H1 (cell line): ENCODE results near the gene PUDP. TPM values are rescaled to one million over a fixed set of nuclear protein-coding genes. Genes with fewer than 3 reads are reported as not detected.

Source experiments
- CTCF ChIA-PET: fragments of 300-600 bp; sonication (Branson Sonifier 250); formaldehyde crosslinking; loops from one replicate; lab custom pipeline; 2021; ENCODE audit not compliant: partially characterized antibody; lab: Charles Lee
- POLR2A ChIA-PET: fragments of 300-600 bp; sonication (Branson Sonifier 250); formaldehyde crosslinking; loops from one replicate; lab custom pipeline; 2021; ENCODE audit warnings: inconsistent platforms; ENCODE audit not compliant: partially characterized antibody; lab: Charles Lee
- DNase-seq, 2 experiments: peaks; one replicate each; pipeline versions ENCODE4 v3.0.0 to v3.0.0-alpha.2; 2010 to 2022; ENCODE audit warnings: low spot score in 2 of 2, low read depth in 1 of 2, mixed read lengths in 1 of 2
- FAIRE-seq: peaks from 2 replicates; lab custom pipeline; 2011; peaks lifted over from hg19 to GRCh38; lab: Jason Lieb, UNC
- H2AFZ ChIP-seq: 2 replicates; pipeline ENCODE4 v1.8.1; 2012; ENCODE audit warnings: low read length, inconsistent platforms
- H2AK5ac ChIP-seq: 2 replicates; pipeline ENCODE4 v1.6.1; 2013; ENCODE audit warnings: low read depth, low read length
- H2BK120ac ChIP-seq: replicated peaks from 2 replicates; pipeline ENCODE3; 2013; ENCODE audit warnings: low read depth, low read length, inconsistent platforms
- H2BK12ac ChIP-seq: 2 replicates; pipeline ENCODE4 v1.6.1; 2013; ENCODE audit warnings: low read depth, low read length
- H2BK15ac ChIP-seq: 2 replicates; pipeline ENCODE4 v1.6.1; 2013; ENCODE audit warnings: low read length
- H2BK20ac ChIP-seq: 2 replicates; pipeline ENCODE4 v1.6.1; 2013; ENCODE audit warnings: low read length
- H2BK5ac ChIP-seq: 2 replicates; pipeline ENCODE4 v1.6.1; 2013; ENCODE audit warnings: low read depth, low read length
- H3K14ac ChIP-seq: 2 replicates; pipeline ENCODE4 v1.6.1; 2013; ENCODE audit warnings: inconsistent platforms; ENCODE audit not compliant: insufficient read length
- H3K18ac ChIP-seq: 2 replicates; pipeline ENCODE4 v1.6.1; 2013; ENCODE audit warnings: low read length; ENCODE audit errors: extremely low read depth
- H3K23ac ChIP-seq: 2 replicates; pipeline ENCODE4 v1.6.1; 2013; ENCODE audit warnings: inconsistent platforms; ENCODE audit not compliant: insufficient read length
- H3K23me2 ChIP-seq: 2 replicates; pipeline ENCODE4 v1.6.1; 2013; ENCODE audit warnings: low read depth, low read length
- H3K27ac ChIP-seq: 2 replicates; pipeline ENCODE4 v1.6.1; 2011; ENCODE audit warnings: low read depth, low read length, inconsistent platforms
- H3K27me3 ChIP-seq, 4 experiments: replicated peaks in 1 of 4; 1 replicate in 1 of 4; 2 replicates in 3 of 4; pipeline versions ENCODE4 v1.6.1 to v1.8.1; 2011 to 2013; ENCODE audit warnings: low read length in 3 of 4, mild to moderate bottlenecking in 3 of 4, inconsistent platforms in 2 of 4, mixed read lengths in 2 of 4, moderate library complexity in 1 of 4; ENCODE audit not compliant: control insufficient read depth in 3 of 4, insufficient read depth in 3 of 4; ENCODE audit errors: extremely low read depth in 1 of 4
- H3K36me3 ChIP-seq, 4 experiments: 2 replicates each; pipeline versions ENCODE4 v1.6.1 to v1.8.1; 2011 to 2013; ENCODE audit warnings: mild to moderate bottlenecking in 4 of 4, low read length in 3 of 4, moderate library complexity in 2 of 4, control low read depth in 1 of 4, inconsistent platforms in 1 of 4; ENCODE audit not compliant: insufficient read depth in 4 of 4, control insufficient read depth in 2 of 4
- H3K4ac ChIP-seq: replicated peaks from 2 replicates; pipeline ENCODE3; 2013; ENCODE audit warnings: low read length, low read depth, mixed read lengths, inconsistent platforms; ENCODE audit not compliant: insufficient read length
- H3K4me1 ChIP-seq, 4 experiments: replicated peaks in 1 of 4; 1 replicate in 1 of 4; 2 replicates in 3 of 4; pipeline versions ENCODE4 v1.6.1 to v1.8.1; 2011 to 2013; ENCODE audit warnings: low read length in 3 of 4, inconsistent platforms in 2 of 4, mixed read lengths in 1 of 4; ENCODE audit not compliant: insufficient read depth in 4 of 4, control insufficient read depth in 3 of 4
- H3K4me2 ChIP-seq, 2 experiments: 2 replicates each; pipeline versions ENCODE4 v1.6.1 to v1.8.1; 2011 to 2013; ENCODE audit warnings: low read depth in 2 of 2, low read length in 2 of 2, control low read depth in 1 of 2, inconsistent platforms in 1 of 2, mild to moderate bottlenecking in 1 of 2; ENCODE audit not compliant: insufficient read depth in 1 of 2
- H3K4me3 ChIP-seq, 4 experiments: fragments of 200-600, 300-600 bp in 1 of 4; sonication (generic), shearing (Covaris generic), sonication (Bioruptor Twin) in 1 of 4; 2 replicates each; pipeline versions ENCODE4 v1.5.1 to v1.8.1; 2011 to 2016; ENCODE audit warnings: low read length in 4 of 4, low read depth in 3 of 4, control low read depth in 2 of 4, inconsistent platforms in 2 of 4, mild to moderate bottlenecking in 2 of 4, mixed read lengths in 1 of 4, moderate library complexity in 1 of 4; ENCODE audit not compliant: insufficient read depth in 2 of 4; ENCODE audit errors: extremely low read depth in 1 of 4
- H3K56ac ChIP-seq: replicated peaks from 2 replicates; pipeline ENCODE3; 2013; ENCODE audit warnings: low read depth, mild to moderate bottlenecking, mixed read lengths, low read length, inconsistent platforms; ENCODE audit not compliant: insufficient read length
- H3K79me1 ChIP-seq: 2 replicates; pipeline ENCODE4 v1.6.1; 2013; ENCODE audit warnings: low read depth, low read length, control low read depth
- H3K79me2 ChIP-seq, 2 experiments: 2 replicates each; pipeline versions ENCODE4 v1.6.1 to v1.8.1; 2012 to 2013; ENCODE audit warnings: low read length in 2 of 2, mild to moderate bottlenecking in 2 of 2, inconsistent platforms in 1 of 2; ENCODE audit not compliant: insufficient read depth in 2 of 2, control insufficient read depth in 1 of 2
- H3K9ac ChIP-seq, 4 experiments: replicated peaks in 1 of 4; 1 replicate in 1 of 4; 2 replicates in 3 of 4; pipeline versions ENCODE4 v1.6.1 to v1.8.1; 2011 to 2013; ENCODE audit warnings: low read depth in 3 of 4, low read length in 3 of 4, control low read depth in 2 of 4, mild to moderate bottlenecking in 2 of 4, moderate library complexity in 2 of 4, inconsistent platforms in 1 of 4; ENCODE audit errors: extremely low read depth in 1 of 4
- H3K9me3 ChIP-seq, 2 experiments: 2 replicates each; pipeline versions ENCODE4 v1.6.1 to v1.8.1; 2012 to 2013; ENCODE audit warnings: mild to moderate bottlenecking in 2 of 2, moderate library complexity in 2 of 2, control low read depth in 1 of 2, inconsistent platforms in 1 of 2, low read depth in 1 of 2, low read length in 1 of 2, mixed read lengths in 1 of 2; ENCODE audit not compliant: insufficient read depth in 2 of 2
- H4K20me1 ChIP-seq, 2 experiments: replicated peaks in 1 of 2; 2 replicates each; pipeline versions ENCODE3 to v1.8.1; 2011 to 2013; ENCODE audit warnings: inconsistent platforms in 2 of 2, low read length in 2 of 2, mild to moderate bottlenecking in 1 of 2; ENCODE audit not compliant: insufficient read depth in 2 of 2, control insufficient read depth in 1 of 2
- H4K5ac ChIP-seq: 2 replicates; pipeline ENCODE4 v1.6.1; 2013; ENCODE audit warnings: low read length, low read depth, mixed read lengths, inconsistent platforms; ENCODE audit not compliant: insufficient read length
- H4K8ac ChIP-seq: 2 replicates; pipeline ENCODE4 v1.8.0; 2013; ENCODE audit warnings: mild to moderate bottlenecking, moderate library complexity, low read length, inconsistent platforms; ENCODE audit not compliant: insufficient read depth; ENCODE audit errors: extremely low read depth
- H4K91ac ChIP-seq: replicated peaks from 2 replicates; pipeline ENCODE3; 2013; ENCODE audit warnings: low read length, mixed read lengths, inconsistent platforms; ENCODE audit not compliant: insufficient read length
- ASH2L ChIP-seq: fragments of 200-600, 300-600 bp; sonication (generic); IDR thresholded peaks from one replicate; pipeline ENCODE4 v1.7.1; 2017; ENCODE audit warnings: low read length
- GABPA ChIP-seq: IDR thresholded peaks from 2 replicates; pipeline ENCODE4 v1.6.1; 2011; ENCODE audit warnings: mild to moderate bottlenecking, low read length, moderate library complexity, borderline replicate concordance; ENCODE audit not compliant: insufficient read depth
- POLR2A ChIP-seq, 2 experiments: IDR thresholded peaks; 1 replicate in 1 of 2; 2 replicates in 1 of 2; pipeline ENCODE4 v1.6.1; 2011; ENCODE audit warnings: low read depth in 2 of 2, low read length in 2 of 2, mild to moderate bottlenecking in 2 of 2; ENCODE audit errors: control extremely low read depth in 1 of 2
- TAF1 ChIP-seq: IDR thresholded peaks from 2 replicates; pipeline ENCODE4 v1.6.1; 2011; ENCODE audit warnings: mild to moderate bottlenecking, low read depth, low read length
- WGBS, 2 experiments: shearing (Covaris generic) in 1 of 2; methylation state at CpG; one replicate each; pipeline versions ENCODE4 v1.1.6 to v1.1.7; 2013 to 2015; ENCODE audit warnings: low lambda C conversion rate in 2 of 2, mixed read lengths in 2 of 2, inconsistent platforms in 1 of 2, low coverage in 1 of 2, missing lambda C conversion rate in 1 of 2; ENCODE audit not compliant: insufficient replicate concordance in 2 of 2, insufficient coverage in 1 of 2, insufficient read length in 1 of 2; ENCODE audit errors: extremely low coverage in 1 of 2, missing lambda C conversion rate in 1 of 2; 5-methylcytosine and 5-hydroxymethylcytosine counted together
- long read RNA-seq, 2 experiments: library from RNA in 1 of 2; library from capped mRNA in 1 of 2; stranded (forward); transcript quantifications; one replicate each; pipeline ENCODE4 v2.0.0, GENCODE V29; 2021; ENCODE audit warnings: inconsistent platforms in 1 of 2
- polyA minus RNA-seq, 3 experiments: library from RNA; depleted of rRNA, polyadenylated mRNA; stranded (reverse); fragments of >200 nt; gene quantifications; 1 replicate in 2 of 3; 2 replicates in 1 of 3; pipeline ENCODE4 v1.2.3, GENCODE V29; 2011
- polyA plus RNA-seq, 7 experiments: library from polyadenylated mRNA; depleted of rRNA in 3 of 7; stranded (reverse) in 5 of 7; unstranded in 2 of 7; fragments of >200 nt in 5 of 7; fragments of 200-250 nt in 2 of 7; gene quantifications; 1 replicate in 5 of 7; 2 replicates in 1 of 7; 4 replicates in 1 of 7; pipeline versions ENCODE4 v1.2.1 to v1.2.3, GENCODE V29; 2011 to 2013; ENCODE audit warnings: missing spikeins in 2 of 7, mixed read lengths in 2 of 7
- total RNA-seq: library from RNA; stranded (reverse); fragmentation: NEBNext Ultra II Directional; extraction: Animal tissue kit (Norgen Biotek cat#: 25700); gene quantifications from 2 replicates; pipeline ENCODE4 v1.2.1, GENCODE V29; 2021
- TF ChIP-seq, protein P1 (sequence below): IDR thresholded peaks from 2 replicates; pipeline ENCODE4 v1.6.1; 2011; ENCODE audit warnings: low read depth, mild to moderate bottlenecking, low read length; ENCODE audit not compliant: insufficient read depth
- TF ChIP-seq, protein P2 (sequence below): IDR thresholded peaks from 2 replicates; pipeline ENCODE4 v1.6.1; 2012; ENCODE audit warnings: inconsistent platforms

PUDP gene
- 27.2 and 29.4 TPM in 2 replicates for total RNA-seq
- polyA plus RNA-seq (2011; rRNA removed): 21.8 and 30.2 TPM in 2 replicates
- 30.4 TPM for polyA plus RNA-seq (2011; cell fraction: cytosol; rRNA removed)
- 14.6 TPM for polyA plus RNA-seq (2011; cell fraction: nucleus; rRNA removed)
- 24.3 to 30.8 TPM (median 26.6 TPM) in 4 replicates for polyA plus RNA-seq (2012, experiment 1 of 2)
- 4.2 TPM for polyA plus RNA-seq (2012, experiment 2 of 2)
- polyA plus RNA-seq (2013, experiment 1 of 2): 14.9 TPM
- polyA plus RNA-seq (2013, experiment 2 of 2): 14.6 TPM
- 30.6 and 33.5 TPM in 2 replicates for polyA minus RNA-seq (2011; rRNA and poly(A)+ RNA removed)
- polyA minus RNA-seq (2011; cell fraction: cytosol; rRNA and poly(A)+ RNA removed): 15.5 TPM
- 17.3 TPM for polyA minus RNA-seq (2011; cell fraction: nucleus; rRNA and poly(A)+ RNA removed)
- long read RNA-seq, experiment 1, transcript PUDP-201 (4 exons, 2,140 nt): major isoform, 22 of 40 reads
- long read RNA-seq, experiment 1, partial matches to known transcripts: 18 of 40 reads
- long read RNA-seq, experiment 1, other reads (novel, unspliced or antisense): 0 of 40 reads
- long read RNA-seq, experiment 2, transcript PUDP-201 (4 exons, 2,140 nt): major isoform, 33 of 41 reads
- long read RNA-seq, experiment 2, partial matches to known transcripts: 8 of 41 reads
- long read RNA-seq, experiment 2, other reads (novel, unspliced or antisense): 0 of 41 reads

DNA sequence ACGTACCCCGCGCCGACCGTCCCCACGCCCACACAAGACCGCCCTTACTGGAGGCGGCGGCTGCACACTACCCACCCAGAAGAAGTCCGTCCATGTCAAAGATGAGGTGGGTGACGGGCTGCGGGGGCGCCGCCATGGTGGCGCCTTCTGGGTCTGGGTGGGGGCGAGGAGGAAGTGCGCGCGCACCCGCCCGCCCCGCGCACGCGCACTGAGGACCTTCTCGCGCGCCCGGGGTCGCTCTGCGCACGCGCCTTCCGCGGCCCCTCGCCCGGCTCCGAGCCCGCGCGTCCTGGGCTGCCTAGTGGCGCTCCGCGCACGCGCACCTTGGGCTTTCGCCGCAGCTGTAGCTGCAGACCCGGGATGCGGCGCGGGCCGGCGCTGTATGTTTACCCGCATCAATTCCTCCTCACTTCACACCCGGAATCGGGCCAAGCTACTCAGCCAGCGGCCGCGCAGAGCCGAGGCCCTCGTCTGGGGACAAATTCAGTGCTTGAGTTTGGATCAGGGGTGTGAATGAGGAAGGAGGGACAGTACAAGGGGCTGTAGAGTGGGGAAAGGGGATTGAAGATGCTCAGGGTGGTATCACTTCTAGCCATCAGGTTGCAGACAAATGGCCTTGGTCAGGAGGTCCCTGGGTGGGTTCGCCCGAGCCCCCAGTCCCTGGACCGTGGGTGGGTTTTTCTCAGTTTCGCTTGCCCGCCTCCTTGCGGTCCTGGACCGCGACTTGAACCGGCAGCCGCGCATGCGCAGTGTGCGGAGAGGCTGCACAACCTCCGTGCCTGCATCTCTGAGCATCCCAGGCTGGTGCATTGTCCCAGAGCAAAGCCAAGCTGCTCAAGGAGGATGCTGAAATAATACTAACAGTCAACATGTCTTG, at the start of gene PUDP:
Gene PUDP, minus strand, starts transcription at position 176 of the 877 bp plus-strand sequence. Its CDS starts 40 bp downstream, at position 136.
- peak within 1 kb of the TSS; percentile 40 to 77 (median 58); a peak in 6 of 7 replicates for H3K9ac ChIP-seq
- DNase-seq: peak in 1 of 2 experiments; percentile 81
- peak within 1 kb of the TSS; percentile 69 to 86 (median 76) for H3K4me3 ChIP-seq
- no peak within 1 kb of the TSS; the same call in 1 of the 2 replicates for H3K27ac ChIP-seq
- H4K5ac ChIP-seq: peak within 1 kb of the TSS; percentile 87
- no peaks in the 10 kb centered on the region for H3K9me3 ChIP-seq
- H2BK20ac ChIP-seq: no peak within 1 kb of the TSS
- no peak within 1 kb of the TSS; the same call in 1 of the 2 replicates for H3K18ac ChIP-seq
- no peaks in the 10 kb centered on the region for H3K36me3 ChIP-seq
- H3K56ac ChIP-seq: no peak within 1 kb of the TSS
- H3K79me1 ChIP-seq: no peaks in the 10 kb centered on the region
- H3K23me2 ChIP-seq: peaks cover 6% of the 10 kb centered on the region; the same call in 1 of the 2 replicates
- no peak within 1 kb of the TSS for H3K23ac ChIP-seq
- no peaks in the 10 kb centered on the region for H4K20me1 ChIP-seq
- ChIA-PET CTCF (interaction anchor here (1.4 kb wide), 1 partner anchor 16 kb away, joined by 3 read pairs; no protein-coding TSS in a partner anchor), POLR2A (interaction anchor here (0.7 kb wide), 1 partner anchor 178 kb away, joined by 3 read pairs; no protein-coding TSS in a partner anchor)
- H3K4me2 ChIP-seq: peak within 1 kb of the TSS; percentile 79 to 87
- no peak within 1 kb of the TSS; the same call in 1 of the 2 replicates for H4K8ac ChIP-seq
- H2BK120ac ChIP-seq: no peak within 1 kb of the TSS
- H3K79me2 ChIP-seq: peaks cover 0 to 3% of the 10 kb centered on the region in 2 experiments; a peak in 1 of 4 replicates
- 1% methylated on average over 37 of the region's 76 CpGs; no CpG with 5 or more reads in 1 of the 2 experiments for WGBS, 2 experiments
- H3K27me3 ChIP-seq: no peaks in the 10 kb centered on the region
- H2BK15ac ChIP-seq: no peak within 1 kb of the TSS
- H2BK5ac ChIP-seq: no peak within 1 kb of the TSS
- peaks cover 0 to 4% (median 0%) of the 10 kb centered on the region in 4 experiments; a peak in 2 of 7 replicates for H3K4me1 ChIP-seq
- H4K91ac ChIP-seq: no peak within 1 kb of the TSS
- peak; percentile 78 for FAIRE-seq
- no peak within 1 kb of the TSS for H2BK12ac ChIP-seq
- H3K4ac ChIP-seq: peak within 1 kb of the TSS; percentile 69
- peak within 1 kb of the TSS; percentile 94 for H2AFZ ChIP-seq
- H2AK5ac ChIP-seq: no peak within 1 kb of the TSS
- no peak within 1 kb of the TSS for H3K14ac ChIP-seq
- TF ChIP-seq POLR2A (IDR thresholded peaks at IDR 0.05; ENCODE audit: control extremely low read depth in 1 of 2, low read depth in 2 of 2, low read length in 2 of 2) (0 out of 3 replicates have a peak, but pooled peaks of 1 of the 2 experiments have one; percentile 4), ASH2L (peak; percentile 52), TAF1 (peak; percentile 9; the same call in 1 of the 2 replicates), GABPA (no peak)
- TF ChIP-seq, protein P1, sequence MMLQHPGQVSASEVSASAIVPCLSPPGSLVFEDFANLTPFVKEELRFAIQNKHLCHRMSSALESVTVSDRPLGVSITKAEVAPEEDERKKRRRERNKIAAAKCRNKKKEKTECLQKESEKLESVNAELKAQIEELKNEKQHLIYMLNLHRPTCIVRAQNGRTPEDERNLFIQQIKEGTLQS: no peak
- TF ChIP-seq, protein P2, sequence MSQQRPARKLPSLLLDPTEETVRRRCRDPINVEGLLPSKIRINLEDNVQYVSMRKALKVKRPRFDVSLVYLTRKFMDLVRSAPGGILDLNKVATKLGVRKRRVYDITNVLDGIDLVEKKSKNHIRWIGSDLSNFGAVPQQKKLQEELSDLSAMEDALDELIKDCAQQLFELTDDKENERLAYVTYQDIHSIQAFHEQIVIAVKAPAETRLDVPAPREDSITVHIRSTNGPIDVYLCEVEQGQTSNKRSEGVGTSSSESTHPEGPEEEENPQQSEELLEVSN: no peak
